HS-5 (cell line): ENCODE measurements around the gene SPAG16.

Experiments
- DNase-seq: peaks from one replicate; pipeline ENCODE4 v3.0.0-alpha.2; 2012; ENCODE audit warnings: low read depth

SPAG16 gene

GRCh38 chr2:214184461-214184860 lies 900.2 kb downstream of the SPAG16 start:
- no peak for DNase-seq

- DNase-seq, result no peak
Measured at GRCh38 chr2:214185546-214185945, 901.3 kb downstream of the SPAG16 start.

- DNase-seq, result no peak
Measured at GRCh38 chr2:214192711-214193110, 908.4 kb downstream of the SPAG16 start.

GRCh38 chr2:214193943-214194342 lies 909.7 kb downstream of the SPAG16 start:
- DNase-seq, result peak; percentile 49

GRCh38 chr2:214196260-214196659 lies 912.0 kb downstream of the SPAG16 start:
- no peak for DNase-seq

- DNase-seq, result no peak
Measured at GRCh38 chr2:214201892-214202291, 917.6 kb downstream of the SPAG16 start.

GRCh38 chr2:214203214-214203613 lies 919.0 kb downstream of the SPAG16 start:
- DNase-seq, result no peak

GRCh38 chr2:214203744-214204289 lies 919.6 kb downstream of the SPAG16 start:
- DNase-seq, result no peak

- no peak for DNase-seq
Measured at GRCh38 chr2:214215107-214215506, 930.8 kb downstream of the SPAG16 start.

GRCh38 chr2:214217136-214217535 lies 932.9 kb downstream of the SPAG16 start:
- no peak for DNase-seq

GRCh38 chr2:214217599-214217998 lies 933.3 kb downstream of the SPAG16 start:
- no peak for DNase-seq

- no peak for DNase-seq
Measured at GRCh38 chr2:214220251-214220650, 936.0 kb downstream of the SPAG16 start.

- DNase-seq, result no peak
Measured at GRCh38 chr2:214226061-214226460, 941.8 kb downstream of the SPAG16 start.

GRCh38 chr2:214232271-214232670 lies 948.0 kb downstream of the SPAG16 start:
- DNase-seq, result peak; percentile 24

- no peak for DNase-seq
Measured at GRCh38 chr2:214233164-214233563, 948.9 kb downstream of the SPAG16 start.

- DNase-seq, result no peak
Measured at GRCh38 chr2:214242797-214243196, 958.5 kb downstream of the SPAG16 start.

GRCh38 chr2:214244847-214245246 lies 960.6 kb downstream of the SPAG16 start:
- no peak for DNase-seq

- no peak for DNase-seq
Measured at GRCh38 chr2:214246417-214246816, 962.2 kb downstream of the SPAG16 start.

- no peak for DNase-seq
Measured at GRCh38 chr2:214247531-214247930, 963.3 kb downstream of the SPAG16 start.

- DNase-seq, result no peak
Measured at GRCh38 chr2:214255046-214255445, 970.8 kb downstream of the SPAG16 start.

- peak; percentile 28 for DNase-seq
Measured at GRCh38 chr2:214261683-214262082, 977.4 kb downstream of the SPAG16 start.

- DNase-seq, result no peak
Measured at GRCh38 chr2:214264171-214264570, 979.9 kb downstream of the SPAG16 start.

GRCh38 chr2:214265991-214266489 lies 981.8 kb downstream of the SPAG16 start:
- DNase-seq, result no peak

- no peak for DNase-seq
Measured at GRCh38 chr2:214277880-214278279, 993.6 kb downstream of the SPAG16 start.
